Measurements from ENCODE around the gene AKAP8.

Gene AKAP8

GRCh38 chr19:15330801-15331418 lies 48.7 kb downstream of the AKAP8 start:
- DNase-seq = no peak

GRCh38 chr19:15328312-15328711 lies 51.3 kb downstream of the AKAP8 start:
- no peak for DNase-seq

GRCh38 chr19:15324791-15325519 lies 54.6 kb downstream of the AKAP8 start:
- no peak for DNase-seq

GRCh38 chr19:15323496-15324235 lies 55.9 kb downstream of the AKAP8 start:
- peak; percentile 11 for DNase-seq

- DNase-seq = no peak
Measured at GRCh38 chr19:15321739-15322138, 57.8 kb downstream of the AKAP8 start.

- DNase-seq = no peak
Measured at GRCh38 chr19:15320116-15320515, 59.5 kb downstream of the AKAP8 start.

GRCh38 chr19:15318241-15318691 lies 61.3 kb downstream of the AKAP8 start:
- DNase-seq = no peak

GRCh38 chr19:15317392-15318071 lies 62.1 kb downstream of the AKAP8 start:
- no peak for DNase-seq

- DNase-seq = no peak
Measured at GRCh38 chr19:15316498-15316897, 63.1 kb downstream of the AKAP8 start.

- DNase-seq = no peak
Measured at GRCh38 chr19:15315101-15315500, 64.5 kb downstream of the AKAP8 start.

- DNase-seq = no peak
Measured at GRCh38 chr19:15313649-15314279, 65.8 kb downstream of the AKAP8 start.

GRCh38 chr19:15307169-15307568 lies 72.4 kb downstream of the AKAP8 start:
- no peak for DNase-seq

- DNase-seq = no peak
Measured at GRCh38 chr19:15305582-15306334, 73.8 kb downstream of the AKAP8 start.

GRCh38 chr19:15304140-15304705 lies 75.4 kb downstream of the AKAP8 start:
- DNase-seq = no peak
